VCaP (cell line): Measurements from ENCODE around the gene RAD51AP1.

Experiments used
- H3K27ac ChIP-seq: fragments of 450-650 bp; 2 replicates; pipeline ENCODE4 v1.5.1; 2017
- TF ChIP-seq, protein P1 (sequence below): fragments of 450-650 bp; conservative IDR thresholded peaks from 2 replicates; pipeline ENCODE4 v1.5.1; 2017; ENCODE audit warnings: mild to moderate bottlenecking, moderate library complexity

Gene RAD51AP1

GRCh38 chr12:4603421-4603820 lies 64.7 kb downstream of the RAD51AP1 start:
- H3K27ac ChIP-seq, result no peak overlapping the region
- TF ChIP-seq, protein P1, sequence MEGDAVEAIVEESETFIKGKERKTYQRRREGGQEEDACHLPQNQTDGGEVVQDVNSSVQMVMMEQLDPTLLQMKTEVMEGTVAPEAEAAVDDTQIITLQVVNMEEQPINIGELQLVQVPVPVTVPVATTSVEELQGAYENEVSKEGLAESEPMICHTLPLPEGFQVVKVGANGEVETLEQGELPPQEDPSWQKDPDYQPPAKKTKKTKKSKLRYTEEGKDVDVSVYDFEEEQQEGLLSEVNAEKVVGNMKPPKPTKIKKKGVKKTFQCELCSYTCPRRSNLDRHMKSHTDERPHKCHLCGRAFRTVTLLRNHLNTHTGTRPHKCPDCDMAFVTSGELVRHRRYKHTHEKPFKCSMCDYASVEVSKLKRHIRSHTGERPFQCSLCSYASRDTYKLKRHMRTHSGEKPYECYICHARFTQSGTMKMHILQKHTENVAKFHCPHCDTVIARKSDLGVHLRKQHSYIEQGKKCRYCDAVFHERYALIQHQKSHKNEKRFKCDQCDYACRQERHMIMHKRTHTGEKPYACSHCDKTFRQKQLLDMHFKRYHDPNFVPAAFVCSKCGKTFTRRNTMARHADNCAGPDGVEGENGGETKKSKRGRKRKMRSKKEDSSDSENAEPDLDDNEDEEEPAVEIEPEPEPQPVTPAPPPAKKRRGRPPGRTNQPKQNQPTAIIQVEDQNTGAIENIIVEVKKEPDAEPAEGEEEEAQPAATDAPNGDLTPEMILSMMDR, result no peak

- no peak overlapping the region for H3K27ac ChIP-seq
- TF ChIP-seq, protein P1, result no peak
These were observed 65.3 kb downstream of the RAD51AP1 start for GRCh38 chr12:4603946-4604345.

DNA sequence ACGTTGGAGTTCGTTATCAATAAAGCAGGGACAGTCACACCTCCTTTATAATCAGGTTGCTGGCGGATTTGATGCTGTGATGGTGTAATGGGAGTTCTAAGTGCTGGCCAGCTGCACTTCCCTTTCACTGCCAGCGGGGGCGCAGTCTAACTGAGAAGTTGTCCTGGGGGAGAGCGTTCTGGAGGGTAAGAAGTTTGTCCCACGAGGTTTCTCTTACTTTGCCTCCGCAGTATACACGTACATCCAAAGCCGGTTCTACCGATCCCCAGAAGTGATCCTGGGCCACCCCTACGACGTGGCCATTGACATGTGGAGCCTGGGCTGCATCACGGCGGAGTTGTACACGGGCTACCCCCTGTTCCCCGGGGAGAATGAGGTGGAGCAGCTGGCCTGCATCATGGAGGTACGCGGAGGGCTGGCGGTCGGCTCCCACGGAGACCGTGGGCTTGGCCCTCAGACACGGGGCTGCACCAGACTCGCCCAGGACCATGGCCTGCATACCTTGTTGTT lies 66.0 kb downstream of the RAD51AP1 start:
- peak overlapping the region; percentile 57 for H3K27ac ChIP-seq
- TF ChIP-seq, protein P1, result peak; percentile 97

- H3K27ac ChIP-seq, result no peak overlapping the region
- TF ChIP-seq, protein P1, result no peak
These were observed 68.4 kb downstream of the RAD51AP1 start for GRCh38 chr12:4607056-4607455.

GRCh38 chr12:4609071-4609470 lies 70.4 kb downstream of the RAD51AP1 start:
- TF ChIP-seq, protein P1, result no peak
- H3K27ac ChIP-seq, result no peak overlapping the region
